Prostate gland (tissue), 2 donors: ENCODE results near the gene GPC5. TPM values are rescaled to one million over a fixed set of nuclear protein-coding genes. Genes with fewer than 3 reads are reported as not detected.

ENCODE experiments used
- DNase-seq: peaks from one replicate; pipeline ENCODE4 v3.0.0-alpha.2; 2019; ENCODE audit warnings: low spot score
- H3K27ac ChIP-seq, 2 donors: fragments of 200-600 bp; sonication (generic); 2 replicates each; pipeline ENCODE4 v1.5.1; 2017 to 2019
- H3K27me3 ChIP-seq: fragments of 200-600 bp; sonication (generic); replicated peaks from 2 replicates; pipeline ENCODE4 v1.5.1; 2019; ENCODE audit not compliant: insufficient read depth
- H3K36me3 ChIP-seq, 2 donors: fragments of 200-600 bp; sonication (generic); 1 replicate in 1 of 2; 2 replicates in 1 of 2; pipeline versions ENCODE4 v1.5.1 to v1.8.1; 2017 to 2019
- H3K4me1 ChIP-seq: fragments of 200-600 bp; sonication (generic); replicated peaks from 2 replicates; pipeline ENCODE4 v1.5.1; 2019
- H3K4me3 ChIP-seq, 2 donors: fragments of 200-600 bp; sonication (generic); 2 replicates each; pipeline ENCODE4 v1.5.1; 2017 to 2019
- H3K9me3 ChIP-seq: fragments of 200-600 bp; sonication (generic); 2 replicates; pipeline ENCODE4 v1.5.1; 2017
- CTCF ChIP-seq, 4 experiments: fragments of 200-600 bp in 2 of 4; fragments of 450-650 bp in 2 of 4; sonication (generic) in 2 of 4; IDR thresholded peaks; 1 replicate in 3 of 4; 2 replicates in 1 of 4; pipeline ENCODE4 v1.5.1; 2016 to 2019; ENCODE audit warnings: antibody characterized with exemption in 4 of 4, mild to moderate bottlenecking in 2 of 4, moderate library complexity in 2 of 4
- POLR2A ChIP-seq: fragments of 450-650 bp; IDR thresholded peaks from one replicate; pipeline ENCODE4 v1.6.1; 2016; ENCODE audit warnings: antibody characterized with exemption, mild to moderate bottlenecking
- POLR2AphosphoS5 ChIP-seq: sonication (generic); formaldehyde crosslinking; IDR thresholded peaks from one replicate; pipeline ENCODE4 v1.6.1; 2017; ENCODE audit warnings: antibody characterized with exemption
- WGBS: methylation state at CpG from one replicate; pipeline ENCODE4 v1.1.5; 2018; 5-methylcytosine and 5-hydroxymethylcytosine counted together
- intact Hi-C: fragments of 100-400 bp; cut with DNase I; formaldehyde crosslinking; loops from one replicate; pipeline ENCODE4 v1.14.2; 2022
- total RNA-seq, 2 donors: library from RNA; depleted of rRNA; stranded (reverse); fragments of >200 nt; gene quantifications; one replicate each; pipeline ENCODE4 v1.1.0, GENCODE V29; 2016

GPC5 gene
- total RNA-seq, 2 donors from 2014 or later = 0.23 to 35.0 TPM

- TF ChIP-seq POLR2A (no peak), CTCF (IDR thresholded peaks at IDR 0.05) (no peak), POLR2AphosphoS5 (no peak)
- Histone ChIP-seq H3K36me3 (no peaks in the 10 kb centered on the region), H3K27me3 (no peaks in the 10 kb centered on the region), H3K27ac (no peak overlapping the region), H3K4me1 (no peaks in the 10 kb centered on the region), H3K4me3 (no peak overlapping the region), H3K9me3 (no peaks in the 10 kb centered on the region)
- no peak for DNase-seq
- intact Hi-C loops = no loop called here
Measured at GRCh38 chr13:91902291-91902690, 503.9 kb downstream of the GPC5 start.

GRCh38 chr13:91904005-91904404, 505.6 kb downstream of the GPC5 start:
- Histone ChIP-seq H3K4me1 (no peaks in the 10 kb centered on the region), H3K36me3 (no peaks in the 10 kb centered on the region), H3K27ac (no peak overlapping the region), H3K4me3 (no peak overlapping the region), H3K9me3 (no peaks in the 10 kb centered on the region), H3K27me3 (no peaks in the 10 kb centered on the region)
- intact Hi-C loops = no loop called here
- 3% methylated on average over 1 of the region's 1 CpG for WGBS
- DNase-seq = no peak
- TF ChIP-seq POLR2AphosphoS5 (no peak), CTCF (IDR thresholded peaks at IDR 0.05) (no peak), POLR2A (no peak)

GRCh38 chr13:91904597-91904996, 506.2 kb downstream of the GPC5 start:
- no peak overlapping the region for H3K27ac ChIP-seq
- H3K4me1 ChIP-seq = no peaks in the 10 kb centered on the region
- intact Hi-C loops = no loop called here
- H3K9me3 ChIP-seq = no peaks in the 10 kb centered on the region
- TF ChIP-seq POLR2AphosphoS5 (no peak), CTCF (IDR thresholded peaks at IDR 0.05) (no peak), POLR2A (no peak)
- WGBS = 71% methylated on average over 1 of the region's 1 CpG
- H3K27me3 ChIP-seq = no peaks in the 10 kb centered on the region
- DNase-seq = no peak
- H3K36me3 ChIP-seq = no peaks in the 10 kb centered on the region
- no peak overlapping the region for H3K4me3 ChIP-seq

GRCh38 chr13:91907398-91907797, 509.0 kb downstream of the GPC5 start:
- Histone ChIP-seq H3K4me3 (no peak overlapping the region), H3K36me3 (no peaks in the 10 kb centered on the region), H3K9me3 (no peaks in the 10 kb centered on the region), H3K27me3 (no peaks in the 10 kb centered on the region), H3K27ac (no peak overlapping the region), H3K4me1 (no peaks in the 10 kb centered on the region)
- DNase-seq = no peak
- intact Hi-C loops = no loop called here
- TF ChIP-seq CTCF (IDR thresholded peaks at IDR 0.05) (no peak), POLR2AphosphoS5 (no peak), POLR2A (no peak)
- 72% methylated on average over 1 of the region's 1 CpG for WGBS

- no peaks in the 10 kb centered on the region for H3K27me3 ChIP-seq
- TF ChIP-seq POLR2AphosphoS5 (no peak), CTCF (IDR thresholded peaks at IDR 0.05) (no peak), POLR2A (no peak)
- H3K9me3 ChIP-seq = no peaks in the 10 kb centered on the region
- H3K36me3 ChIP-seq = no peaks in the 10 kb centered on the region
- DNase-seq = no peak
- no peak overlapping the region for H3K27ac ChIP-seq
- intact Hi-C loops = no loop called here
- WGBS = 58% methylated on average over 2 of the region's 2 CpGs
- H3K4me3 ChIP-seq = no peak overlapping the region
- no peaks in the 10 kb centered on the region for H3K4me1 ChIP-seq
Measured at GRCh38 chr13:91909617-91910016, 511.2 kb downstream of the GPC5 start.
